ENCODE data around the gene TNFRSF21.

GRCh38 chr6:47235421-47235820, 74.3 kb downstream of the TNFRSF21 start:
- no peak for TF ChIP-seq EZH2phosphoT487 (IDR thresholded peaks at IDR 0.05; ENCODE audit: borderline replicate concordance, low read depth, low read length)
- TF ChIP-seq, protein P1, sequence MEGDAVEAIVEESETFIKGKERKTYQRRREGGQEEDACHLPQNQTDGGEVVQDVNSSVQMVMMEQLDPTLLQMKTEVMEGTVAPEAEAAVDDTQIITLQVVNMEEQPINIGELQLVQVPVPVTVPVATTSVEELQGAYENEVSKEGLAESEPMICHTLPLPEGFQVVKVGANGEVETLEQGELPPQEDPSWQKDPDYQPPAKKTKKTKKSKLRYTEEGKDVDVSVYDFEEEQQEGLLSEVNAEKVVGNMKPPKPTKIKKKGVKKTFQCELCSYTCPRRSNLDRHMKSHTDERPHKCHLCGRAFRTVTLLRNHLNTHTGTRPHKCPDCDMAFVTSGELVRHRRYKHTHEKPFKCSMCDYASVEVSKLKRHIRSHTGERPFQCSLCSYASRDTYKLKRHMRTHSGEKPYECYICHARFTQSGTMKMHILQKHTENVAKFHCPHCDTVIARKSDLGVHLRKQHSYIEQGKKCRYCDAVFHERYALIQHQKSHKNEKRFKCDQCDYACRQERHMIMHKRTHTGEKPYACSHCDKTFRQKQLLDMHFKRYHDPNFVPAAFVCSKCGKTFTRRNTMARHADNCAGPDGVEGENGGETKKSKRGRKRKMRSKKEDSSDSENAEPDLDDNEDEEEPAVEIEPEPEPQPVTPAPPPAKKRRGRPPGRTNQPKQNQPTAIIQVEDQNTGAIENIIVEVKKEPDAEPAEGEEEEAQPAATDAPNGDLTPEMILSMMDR (conservative IDR thresholded peaks at IDR 0.05; ENCODE audit: low read length), result no peak
